Myocyte (in vitro differentiated cells): ENCODE data around the gene RNASEH1. TPM values are rescaled to one million over a fixed set of nuclear protein-coding genes. Genes with fewer than 3 reads are reported as not detected.
"Not testable (repeated sequence)": the region's sequence is repeated elsewhere in the genome, so short reads cannot be mapped to it uniquely, and the experiment has no call there.

Experiments
- DNase-seq: peaks from one replicate; pipeline ENCODE4 v3.0.0-alpha.2; 2012; ENCODE audit warnings: low read depth
- total RNA-seq: library from RNA; depleted of rRNA; stranded (reverse); fragments of >200 nt; gene quantifications from 2 replicates; pipeline ENCODE4 v1.2.3, GENCODE V29; 2014

RNASEH1 gene
- total RNA-seq, 1 donor from 2014 or later = 30.6 TPM

DNA sequence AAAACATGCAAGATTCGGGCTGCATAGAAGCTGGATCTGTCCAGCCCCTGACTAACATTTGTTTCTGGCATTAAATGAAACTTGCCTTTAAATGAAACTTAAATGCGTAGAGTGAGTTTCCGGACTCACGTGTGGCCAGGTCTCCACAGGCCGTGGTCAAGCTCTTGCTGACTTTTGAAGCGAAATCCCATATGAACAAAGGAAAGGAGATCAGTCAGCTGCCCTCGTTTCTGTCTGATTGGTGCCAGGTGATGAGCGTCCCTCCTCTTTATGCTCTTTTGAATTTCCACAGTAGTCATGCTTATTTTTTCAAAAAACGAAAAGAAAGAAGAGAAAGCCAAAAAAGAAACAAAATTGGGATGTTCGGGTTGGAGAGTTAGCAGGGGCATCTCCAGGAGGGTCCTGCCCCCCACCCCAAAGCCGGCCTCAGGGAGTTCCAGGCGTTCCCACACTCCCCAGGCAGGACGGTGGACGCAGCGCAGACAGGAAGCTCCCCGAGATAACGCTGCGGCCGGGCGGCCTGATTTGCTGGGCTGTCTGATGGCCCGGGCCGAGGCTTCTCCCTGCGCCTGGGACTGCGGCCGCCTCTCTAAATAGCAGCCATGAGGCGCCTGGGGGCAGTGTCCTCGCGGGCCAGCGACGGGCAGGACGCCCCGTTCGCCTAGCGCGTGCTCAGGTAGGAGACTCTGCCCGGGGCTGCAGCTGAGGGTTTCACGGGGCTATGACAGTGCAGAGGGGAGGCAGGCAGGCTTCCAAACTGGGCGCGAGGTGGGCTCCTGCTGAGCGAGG is 36.6 kb upstream of the RNASEH1 start, which contains the start of gene COLEC11:
COLEC11 (plus strand) TSS at position 620 of the 789 bp plus-strand sequence. CDS start 9,229 bp downstream, outside the sequence.
- DNase-seq = no peak

- no peak for DNase-seq
Observed at GRCh38 chr2:3589086-3589485, 31.0 kb upstream of the RNASEH1 start.

DNA sequence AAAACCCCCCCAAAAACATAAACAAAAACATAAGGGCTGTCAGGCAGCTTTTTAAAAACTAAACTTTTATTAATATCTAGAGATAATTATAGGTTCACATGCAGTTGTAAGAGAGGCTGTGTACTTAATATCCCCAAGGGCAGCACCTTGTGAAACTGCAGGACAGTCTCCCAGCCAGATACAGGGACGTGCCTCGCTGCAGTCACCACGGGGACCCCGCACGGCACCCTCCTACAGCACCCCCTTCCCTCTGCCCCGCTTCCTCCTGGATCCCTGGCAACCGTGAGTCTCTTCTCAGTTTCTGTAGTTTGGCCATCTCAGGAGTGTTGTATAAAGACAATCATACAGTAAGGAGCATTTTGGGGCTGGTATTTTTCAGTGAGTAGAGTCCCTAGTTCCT is 30.0 kb upstream of the RNASEH1 start:
- DNase-seq = no peak

- DNase-seq = no peak
Observed at GRCh38 chr2:3587432-3587831, 29.3 kb upstream of the RNASEH1 start.

DNA sequence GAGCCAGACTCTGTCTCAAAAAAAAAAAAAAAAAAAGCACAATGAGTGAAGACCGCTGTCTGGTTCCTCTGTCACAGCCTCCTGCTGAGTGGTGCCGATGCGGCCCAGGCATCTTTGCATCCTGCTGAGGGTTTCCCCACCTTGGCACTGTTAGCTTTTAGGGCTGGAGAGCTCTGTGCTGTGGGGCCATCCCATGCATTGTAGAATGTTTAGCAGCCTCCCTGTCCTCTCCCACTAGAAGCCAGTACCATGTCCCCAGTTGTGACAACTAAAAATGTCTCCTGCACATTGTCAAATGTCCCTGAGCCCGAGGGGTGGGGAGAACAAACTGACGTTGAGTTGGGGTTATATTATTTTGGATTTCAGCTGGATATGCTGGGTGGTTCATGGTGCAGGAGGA is 28.9 kb upstream of the RNASEH1 start:
- DNase-seq = no peak

DNA sequence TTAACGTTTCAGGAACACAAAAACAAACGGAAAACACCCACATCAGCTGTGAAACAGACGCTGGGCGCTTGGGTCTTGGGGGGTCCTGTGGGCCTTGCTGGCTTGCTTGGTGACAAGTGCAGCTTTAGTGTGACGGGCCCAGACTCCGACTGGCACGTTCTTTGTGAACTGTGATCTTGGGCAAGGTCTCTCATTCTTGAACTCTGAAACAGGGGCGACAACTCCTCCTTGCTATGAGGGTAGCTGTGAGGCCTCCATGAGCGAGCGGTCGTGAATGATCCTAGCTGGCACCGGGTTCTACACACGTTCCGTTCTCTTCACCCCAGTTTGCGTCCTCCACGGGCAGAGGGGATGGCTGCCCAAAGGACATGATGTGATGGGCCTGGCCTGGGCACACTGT is 28.1 kb upstream of the RNASEH1 start:
- DNase-seq = no peak

GRCh38 chr2:3585261-3586109 is 27.4 kb upstream of the RNASEH1 start:
- no peak for DNase-seq

DNA sequence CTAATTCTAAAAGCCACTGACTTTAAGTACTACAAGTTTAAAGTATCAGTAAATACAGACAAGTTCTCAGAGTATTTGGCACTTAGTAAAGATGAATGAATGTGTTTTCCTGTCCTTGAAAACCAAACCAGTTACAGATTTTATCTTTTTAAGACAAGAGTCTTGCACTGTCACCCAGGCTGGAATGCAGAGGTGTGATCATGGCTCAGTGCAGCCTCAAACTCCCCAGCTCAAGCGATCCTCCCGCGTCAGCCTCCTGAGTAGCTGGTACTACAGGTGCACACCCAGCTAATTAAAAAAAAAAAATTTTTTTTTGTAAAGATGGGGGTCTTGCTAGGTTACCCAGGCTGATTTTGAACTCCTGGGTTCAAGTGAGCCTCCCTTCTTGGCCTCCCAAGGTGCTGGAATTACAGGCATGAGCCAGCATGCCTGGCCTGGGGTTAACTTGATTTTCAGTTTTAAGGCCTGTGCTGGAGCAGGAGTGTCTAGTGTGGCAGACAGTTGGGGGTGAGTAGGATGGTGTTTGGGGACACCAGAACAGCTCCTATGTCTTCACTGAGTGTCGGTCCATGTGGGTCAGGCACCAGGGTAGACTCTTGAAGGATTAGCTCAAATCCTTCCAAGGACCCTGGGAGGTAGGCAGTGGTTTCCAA is 26.6 kb upstream of the RNASEH1 start:
- no peak for DNase-seq

DNA sequence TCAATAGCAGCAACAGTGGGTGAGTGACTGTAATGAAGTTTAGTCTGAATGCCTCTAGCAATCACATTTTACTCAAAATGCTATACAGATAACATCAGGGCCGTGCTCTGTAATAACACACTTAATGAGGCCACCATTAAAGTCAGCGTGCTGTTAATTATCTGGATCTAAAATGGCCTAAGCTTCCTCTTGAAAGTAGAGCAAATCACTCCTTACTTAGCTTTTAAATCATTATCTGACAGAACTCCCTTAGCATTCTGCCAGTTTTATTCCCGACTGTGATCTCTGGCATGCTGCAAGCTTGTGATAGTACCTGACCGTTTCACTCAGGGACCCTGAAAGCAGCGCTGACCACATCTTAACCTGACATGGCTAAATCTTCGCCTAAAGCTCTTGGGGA is 25.9 kb upstream of the RNASEH1 start:
- DNase-seq = no peak

GRCh38 chr2:3581367-3582262 is 23.5 kb upstream of the RNASEH1 start:
- no peak for DNase-seq

GRCh38 chr2:3580449-3580848 is 22.3 kb upstream of the RNASEH1 start:
- no peak for DNase-seq

DNA sequence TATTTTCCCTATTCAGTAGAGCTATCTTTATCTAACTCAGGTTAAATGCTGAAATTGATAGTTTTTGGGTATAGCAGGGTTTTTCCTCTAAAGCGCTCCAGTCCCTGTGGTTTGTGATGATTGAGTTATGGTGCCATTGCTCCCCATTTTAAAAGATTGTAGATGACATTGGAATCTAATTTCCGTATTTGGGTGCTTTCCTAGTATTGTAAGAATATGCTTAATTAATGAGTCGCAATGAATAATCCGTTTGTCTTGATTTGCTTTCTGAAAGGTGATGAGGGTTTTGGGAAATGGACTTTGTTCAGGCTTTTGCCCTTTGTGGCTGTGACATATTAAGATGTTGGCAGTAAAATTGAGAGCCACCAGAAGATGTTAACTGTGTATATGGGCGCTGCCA is 20.9 kb upstream of the RNASEH1 start:
- DNase-seq = no peak

GRCh38 chr2:3576263-3576630 is 18.1 kb upstream of the RNASEH1 start:
- not testable (repeated sequence) for DNase-seq

DNA sequence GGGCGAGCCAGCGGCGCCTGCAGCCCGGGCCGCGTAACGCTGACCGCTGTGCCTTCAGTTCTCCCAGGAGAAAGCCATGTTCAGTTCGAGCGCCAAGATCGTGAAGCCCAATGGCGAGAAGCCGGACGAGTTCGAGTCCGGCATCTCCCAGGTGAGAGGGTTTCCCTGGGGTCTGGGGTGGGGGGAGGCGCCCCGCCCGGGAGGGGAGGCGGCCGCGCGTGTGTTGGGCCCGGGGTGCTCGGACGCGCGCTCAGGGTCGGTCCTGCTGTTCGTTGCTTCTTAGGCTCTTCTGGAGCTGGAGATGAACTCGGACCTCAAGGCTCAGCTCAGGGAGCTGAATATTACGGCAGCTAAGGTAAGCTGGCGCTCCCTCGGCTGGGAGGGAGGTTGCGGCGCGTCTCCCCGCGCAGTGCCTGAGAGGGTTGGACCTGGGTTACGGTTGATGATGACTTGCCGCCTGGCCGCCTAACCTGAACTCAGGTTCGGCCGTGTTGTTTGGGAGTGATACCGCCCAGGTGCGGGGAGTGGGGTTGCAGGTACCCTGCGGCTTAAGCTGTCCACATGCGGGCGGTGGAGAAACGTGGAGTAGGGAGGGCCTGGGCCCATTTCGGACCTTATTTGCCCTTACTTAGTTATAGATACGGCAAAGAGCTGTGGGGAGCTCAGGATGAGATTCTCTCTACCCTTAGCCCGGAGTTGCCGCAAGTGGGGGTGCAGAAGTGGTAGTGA is 17.6 kb upstream of the RNASEH1 start:
- DNase-seq = peak; percentile 6

- no peak for DNase-seq
Observed at GRCh38 chr2:3574155-3574554, 16.0 kb upstream of the RNASEH1 start.

DNA sequence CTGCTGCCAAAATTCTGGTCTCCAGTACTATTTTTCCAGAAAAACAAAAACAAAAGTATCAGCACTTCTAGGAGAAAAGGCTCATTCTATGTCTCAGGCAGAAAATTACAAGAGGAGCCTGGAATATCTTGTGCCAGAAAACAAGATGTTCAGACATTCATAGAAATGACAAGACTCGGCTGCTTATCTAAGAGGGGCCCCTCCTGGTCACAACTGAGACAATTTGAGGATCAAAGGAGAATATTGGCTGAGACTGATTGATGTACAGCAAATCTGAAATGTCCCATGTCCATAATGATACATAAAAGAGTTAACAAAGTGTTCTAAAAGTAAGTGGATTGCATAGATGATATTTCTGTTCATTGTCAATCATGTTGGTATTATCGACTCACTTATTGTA is 14.5 kb upstream of the RNASEH1 start:
- no peak for DNase-seq

DNA sequence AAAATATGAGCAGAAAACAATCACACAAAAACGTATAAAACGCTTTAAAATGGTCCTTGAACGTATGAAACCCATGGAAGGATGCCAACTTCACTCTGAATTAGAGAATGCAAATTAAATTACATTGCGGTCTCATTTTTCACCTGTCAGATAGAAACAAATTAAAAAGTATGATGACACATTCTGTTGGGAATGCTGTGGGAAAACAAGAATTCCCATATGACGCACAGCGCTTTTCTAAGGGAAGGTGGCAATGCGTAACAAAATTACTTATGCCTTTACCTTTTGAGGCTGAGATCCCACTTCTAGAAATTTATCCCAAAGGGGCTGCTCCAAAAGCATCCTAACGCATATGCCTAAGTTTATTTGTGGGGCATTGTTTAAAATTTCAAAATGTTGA is 13.2 kb upstream of the RNASEH1 start:
- no peak for DNase-seq

- not testable (repeated sequence) for DNase-seq
Observed at GRCh38 chr2:3569656-3570055, 11.5 kb upstream of the RNASEH1 start.

- no peak for DNase-seq
Observed at GRCh38 chr2:3566806-3567205, 8.7 kb upstream of the RNASEH1 start.

- no peak for DNase-seq
Observed at GRCh38 chr2:3565117-3565516, 7.0 kb upstream of the RNASEH1 start.
